ENCODE results near the gene NUBP1.

NUBP1 gene

GRCh38 chr16:10694830-10695229 is 48.8 kb upstream of the NUBP1 start, which contains the start of gene TEKT5:
Gene TEKT5, minus strand, starts transcription at chr16:10694930. Its CDS starts 57 bp downstream, at chr16:10694873.
- peaks cover 16% of the 10 kb centered on the region for H3K4me1 ChIP-seq (ENCODE audit: control insufficient read depth, low read length)
- H3K79me2 ChIP-seq (ENCODE audit: control insufficient read depth, low read length): no peaks in the 10 kb centered on the region
- no peaks in the 10 kb centered on the region for H4K20me1 ChIP-seq (ENCODE audit: control insufficient read depth, insufficient read depth, low read depth, low read length)
- H3K36me3 ChIP-seq (ENCODE audit: control insufficient read depth, low read length): no peaks in the 10 kb centered on the region
- H3F3A ChIP-seq (ENCODE audit: control insufficient read depth, insufficient read depth): no peaks in the 10 kb centered on the region
- H3K27me3 ChIP-seq (ENCODE audit: control insufficient read depth, low read length): no peaks in the 10 kb centered on the region
- H3K27ac ChIP-seq (ENCODE audit: low read depth, low read length): no peak within 1 kb of the TSS
- no peak for TF ChIP-seq CTCF (IDR thresholded peaks at IDR 0.05; ENCODE audit: low read depth, low read length, poor library complexity, severe bottlenecking)
- no peak within 1 kb of the TSS for H3K4me3 ChIP-seq (ENCODE audit: low read length)
- H3K9me2 ChIP-seq (replicated peaks; ENCODE audit: control insufficient read depth, low read length): no peaks in the 10 kb centered on the region
- no peak within 1 kb of the TSS for H3K4me2 ChIP-seq (ENCODE audit: low read length)
- H3K9me3 ChIP-seq (ENCODE audit: control insufficient read depth, insufficient read depth, low read length): no peaks in the 10 kb centered on the region

GRCh38 chr16:10699756-10700155 is 43.9 kb upstream of the NUBP1 start:
- no peak overlapping the region for H3K27ac ChIP-seq (ENCODE audit: low read depth, low read length)
- H3K79me2 ChIP-seq (ENCODE audit: control insufficient read depth, low read length): no peaks in the 10 kb centered on the region
- no peak for TF ChIP-seq CTCF (IDR thresholded peaks at IDR 0.05; ENCODE audit: low read depth, low read length, poor library complexity, severe bottlenecking)
- no peak for TF ChIP-seq EZH2phosphoT487 (IDR thresholded peaks at IDR 0.05; ENCODE audit: borderline replicate concordance, low read length)
- no peaks in the 10 kb centered on the region for H3K4me1 ChIP-seq (ENCODE audit: control insufficient read depth, low read length)
- no peaks in the 10 kb centered on the region for H3K27me3 ChIP-seq (ENCODE audit: control insufficient read depth, low read length)
- no peak overlapping the region for H3K4me3 ChIP-seq (ENCODE audit: low read length)
- H3K9me2 ChIP-seq (replicated peaks; ENCODE audit: control insufficient read depth, low read length): no peaks in the 10 kb centered on the region
- H3K36me3 ChIP-seq (ENCODE audit: control insufficient read depth, low read length): no peaks in the 10 kb centered on the region
- 0 out of 2 replicates have a peak, but pooled peaks cover 4% of the 10 kb centered on the region for H3F3A ChIP-seq (ENCODE audit: control insufficient read depth, insufficient read depth)
- no peak overlapping the region for H3K4me2 ChIP-seq (ENCODE audit: low read length)
- H4K20me1 ChIP-seq (ENCODE audit: control insufficient read depth, insufficient read depth, low read depth, low read length): no peaks in the 10 kb centered on the region
- H3K9me3 ChIP-seq (ENCODE audit: control insufficient read depth, insufficient read depth, low read length): peaks cover 11% of the 10 kb centered on the region; the same call in 1 of the 2 replicates

GRCh38 chr16:10708969-10709368 is 34.7 kb upstream of the NUBP1 start:
- TF ChIP-seq CTCF (IDR thresholded peaks at IDR 0.05; ENCODE audit: low read depth, low read length, poor library complexity, severe bottlenecking) (no peak), EZH2phosphoT487 (IDR thresholded peaks at IDR 0.05; ENCODE audit: borderline replicate concordance, low read length) (no peak)

More at GRCh38 chr16:10708969-10709368, 34.7 kb upstream of the NUBP1 start:
- Histone ChIP-seq H3K9me3 (ENCODE audit: control insufficient read depth, insufficient read depth, low read length) (peaks cover 2% of the 10 kb centered on the region; the same call in 1 of the 2 replicates), H3K79me2 (ENCODE audit: control insufficient read depth, low read length) (no peaks in the 10 kb centered on the region), H4K20me1 (ENCODE audit: control insufficient read depth, insufficient read depth, low read depth, low read length) (no peaks in the 10 kb centered on the region), H3K4me3 (ENCODE audit: low read length) (no peak overlapping the region), H3K4me2 (ENCODE audit: low read length) (no peak overlapping the region), H3K36me3 (ENCODE audit: control insufficient read depth, low read length) (no peaks in the 10 kb centered on the region), H3K9me2 (replicated peaks; ENCODE audit: control insufficient read depth, low read length) (no peaks in the 10 kb centered on the region), H3K4me1 (ENCODE audit: control insufficient read depth, low read length) (no peaks in the 10 kb centered on the region), H3F3A (ENCODE audit: control insufficient read depth, insufficient read depth) (0 out of 2 replicates have a peak, but pooled peaks cover 3% of the 10 kb centered on the region), H3K27ac (ENCODE audit: low read depth, low read length) (no peak overlapping the region), H3K27me3 (ENCODE audit: control insufficient read depth, low read length) (no peaks in the 10 kb centered on the region)
